HG03442 (cell line): ENCODE data around the gene MYRF.

ENCODE experiments used
- ATAC-seq: cut with Tn5 transposase; IDR thresholded peaks from one replicate; pipeline ENCODE4 v1.9.1; 2021; ENCODE audit warnings: mild to moderate bottlenecking, moderate library complexity; ENCODE audit not compliant: unreplicated experiment

MYRF gene

GRCh38 chr11:61792310-61793082, 40.1 kb downstream of the MYRF start, which contains the start of the genes FEN1 and TMEM258:
FEN1 (plus strand) TSS chr11:61792911; CDS start chr11:61795362, 2,451 bp downstream.
TMEM258 (minus strand) TSS chr11:61792599; CDS start chr11:61792558, 41 bp downstream.
- ATAC-seq: peak; percentile 75

- ATAC-seq: no peak
Measured at GRCh38 chr11:61793083-61793828, 40.8 kb downstream of the MYRF start.

DNA sequence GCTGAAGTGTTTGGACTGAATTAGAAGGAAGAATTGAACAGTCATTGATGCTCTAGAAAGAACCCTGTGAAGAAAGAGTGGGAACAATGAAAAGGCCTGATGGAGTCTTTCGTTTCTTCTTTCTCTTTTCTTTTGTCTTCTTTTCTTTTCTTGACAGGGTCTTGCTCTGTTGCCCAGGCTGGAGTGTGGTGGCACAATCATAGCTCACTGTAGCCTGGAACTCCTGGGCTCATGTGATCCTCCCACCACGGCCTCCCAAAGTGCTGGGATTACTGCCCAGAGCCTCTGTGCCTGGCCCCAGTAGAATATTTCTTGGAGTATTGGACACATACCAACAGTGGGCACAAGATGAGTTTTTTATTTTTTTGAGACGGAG, 41.4 kb downstream of the MYRF start:
- no peak for ATAC-seq

DNA sequence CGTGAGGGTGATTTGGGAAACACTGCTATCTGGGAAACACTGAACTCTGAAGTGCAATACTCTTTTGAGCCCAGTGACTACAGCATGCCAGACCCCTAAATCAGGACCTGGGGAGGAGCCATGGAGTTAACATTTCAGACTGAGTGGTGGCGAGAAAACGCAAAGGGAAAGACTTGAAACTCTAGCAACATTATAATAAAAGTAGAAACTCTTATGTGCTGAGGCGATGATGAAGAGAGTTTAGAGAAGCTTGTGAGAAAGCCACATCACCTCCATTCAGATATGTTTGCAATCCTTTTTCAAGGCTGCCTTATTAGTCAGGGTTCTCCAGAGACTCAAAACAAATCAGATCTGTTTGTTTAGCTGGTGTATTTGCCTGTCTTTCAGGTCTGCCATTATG, 42.1 kb downstream of the MYRF start:
- ATAC-seq: no peak

DNA sequence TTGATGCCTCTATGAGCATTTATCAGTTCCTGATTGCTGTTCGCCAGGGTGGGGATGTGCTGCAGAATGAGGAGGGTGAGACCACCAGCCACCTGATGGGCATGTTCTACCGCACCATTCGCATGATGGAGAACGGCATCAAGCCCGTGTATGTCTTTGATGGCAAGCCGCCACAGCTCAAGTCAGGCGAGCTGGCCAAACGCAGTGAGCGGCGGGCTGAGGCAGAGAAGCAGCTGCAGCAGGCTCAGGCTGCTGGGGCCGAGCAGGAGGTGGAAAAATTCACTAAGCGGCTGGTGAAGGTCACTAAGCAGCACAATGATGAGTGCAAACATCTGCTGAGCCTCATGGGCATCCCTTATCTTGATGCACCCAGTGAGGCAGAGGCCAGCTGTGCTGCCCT, 43.0 kb downstream of the MYRF start:
- no peak for ATAC-seq

DNA sequence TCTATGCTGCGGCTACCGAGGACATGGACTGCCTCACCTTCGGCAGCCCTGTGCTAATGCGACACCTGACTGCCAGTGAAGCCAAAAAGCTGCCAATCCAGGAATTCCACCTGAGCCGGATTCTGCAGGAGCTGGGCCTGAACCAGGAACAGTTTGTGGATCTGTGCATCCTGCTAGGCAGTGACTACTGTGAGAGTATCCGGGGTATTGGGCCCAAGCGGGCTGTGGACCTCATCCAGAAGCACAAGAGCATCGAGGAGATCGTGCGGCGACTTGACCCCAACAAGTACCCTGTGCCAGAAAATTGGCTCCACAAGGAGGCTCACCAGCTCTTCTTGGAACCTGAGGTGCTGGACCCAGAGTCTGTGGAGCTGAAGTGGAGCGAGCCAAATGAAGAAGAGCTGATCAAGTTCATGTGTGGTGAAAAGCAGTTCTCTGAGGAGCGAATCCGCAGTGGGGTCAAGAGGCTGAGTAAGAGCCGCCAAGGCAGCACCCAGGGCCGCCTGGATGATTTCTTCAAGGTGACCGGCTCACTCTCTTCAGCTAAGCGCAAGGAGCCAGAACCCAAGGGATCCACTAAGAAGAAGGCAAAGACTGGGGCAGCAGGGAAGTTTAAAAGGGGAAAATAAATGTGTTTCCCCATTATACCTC, 43.6 kb downstream of the MYRF start:
- no peak for ATAC-seq

DNA sequence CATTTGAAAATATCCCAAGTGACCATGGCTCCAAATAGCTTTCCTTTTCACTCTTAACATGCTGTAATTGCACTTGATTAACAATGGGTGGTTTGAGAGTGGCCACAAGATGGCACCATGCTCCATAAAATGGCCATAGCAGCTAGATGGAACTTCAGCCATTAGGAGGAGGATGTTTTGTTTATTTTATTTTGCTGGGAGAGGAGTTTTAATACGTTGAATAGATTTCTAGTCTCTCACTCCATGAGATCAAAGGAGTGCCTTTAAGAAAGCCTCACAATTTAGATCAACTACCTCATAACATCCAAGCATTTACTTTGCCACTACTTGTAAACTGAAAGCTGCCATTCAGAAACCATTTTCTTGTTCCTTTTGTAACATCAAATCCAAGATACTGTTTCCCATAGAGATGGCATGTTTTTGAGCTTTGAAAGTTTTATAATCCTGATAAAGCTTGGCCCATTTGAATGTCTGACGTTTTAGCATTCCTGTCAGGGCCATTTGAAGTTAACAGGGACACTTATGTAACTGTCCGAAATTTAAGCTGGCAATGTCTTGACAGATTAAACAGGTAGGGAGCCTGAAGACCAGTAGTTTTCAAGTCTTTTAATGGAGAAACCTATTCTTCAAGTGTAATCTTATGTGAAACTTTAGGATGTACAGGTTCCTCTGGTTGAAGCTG, 45.0 kb downstream of the MYRF start:
- no peak for ATAC-seq

DNA sequence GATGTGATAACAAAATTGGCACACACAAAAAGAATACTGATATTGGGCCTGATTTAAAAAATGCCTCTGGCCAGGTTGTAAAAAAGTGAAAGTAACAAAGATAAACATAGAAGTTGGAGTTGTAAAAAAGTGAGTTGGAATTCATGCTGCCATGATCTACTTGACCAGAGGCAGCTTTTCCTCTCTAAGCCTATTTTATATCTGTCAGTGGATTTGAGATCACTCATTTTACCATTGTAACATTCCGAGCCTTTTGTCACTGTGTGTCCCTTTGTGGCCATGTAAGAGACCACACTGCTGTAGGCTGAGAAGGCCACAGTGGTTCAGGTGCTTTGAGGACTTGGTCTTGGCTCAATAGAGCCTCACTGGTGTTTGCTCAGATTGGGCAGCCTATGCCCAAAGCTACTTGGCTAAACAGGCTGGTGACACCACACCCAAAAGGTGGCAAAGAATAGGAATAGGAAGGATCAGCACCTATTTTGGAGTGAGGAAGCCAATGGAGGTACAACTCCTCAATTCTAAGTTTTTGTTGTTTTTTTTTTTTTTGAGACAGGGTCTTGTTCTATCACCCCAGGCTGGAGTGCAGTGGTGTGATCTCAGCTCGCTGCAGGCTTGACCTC, 47.3 kb downstream of the MYRF start:
- ATAC-seq: no peak

DNA sequence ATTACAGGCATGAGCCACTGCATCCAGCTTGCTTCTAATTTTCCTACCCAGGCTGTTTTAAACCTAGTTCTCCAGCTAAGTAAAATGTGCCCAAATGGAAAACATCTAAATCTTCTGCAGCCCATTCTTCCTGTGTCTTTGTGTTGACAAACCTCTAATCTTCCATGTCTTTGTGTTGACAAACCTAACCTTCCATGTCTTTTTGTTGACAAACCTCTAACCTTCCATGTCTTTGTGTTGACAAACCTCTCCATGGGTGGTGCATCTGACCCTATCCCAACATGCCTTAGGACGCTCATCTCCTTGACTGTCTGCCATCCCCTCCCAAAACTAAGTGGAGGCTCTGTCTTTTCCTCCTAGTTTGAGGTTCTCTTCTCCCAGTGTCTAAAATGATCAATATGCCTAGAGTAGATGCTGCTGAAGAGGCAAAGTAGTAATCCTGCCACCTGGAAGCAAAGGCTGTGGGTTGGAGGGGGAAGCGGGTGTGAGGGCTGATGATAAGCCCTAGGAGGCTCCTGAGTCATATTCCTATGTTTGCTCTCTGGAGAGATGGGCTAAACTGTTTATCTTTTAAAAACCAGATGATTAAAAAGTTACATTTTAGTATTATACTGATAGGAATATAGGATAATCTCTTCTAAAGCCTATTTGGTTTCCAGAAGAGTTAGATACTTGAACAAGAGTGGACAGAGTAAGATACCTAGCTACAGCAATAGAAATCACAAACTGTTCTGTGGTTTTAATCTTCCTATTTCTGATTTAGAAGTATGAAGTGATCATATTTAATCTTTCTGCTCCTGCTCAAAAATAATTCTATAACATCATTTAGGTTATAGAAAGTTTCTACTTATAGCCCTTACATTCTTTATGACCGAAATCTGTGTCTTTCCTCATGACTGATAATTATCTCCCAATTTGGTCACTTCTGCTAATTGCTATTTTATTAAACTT, 48.2 kb downstream of the MYRF start:
- no peak for ATAC-seq

DNA sequence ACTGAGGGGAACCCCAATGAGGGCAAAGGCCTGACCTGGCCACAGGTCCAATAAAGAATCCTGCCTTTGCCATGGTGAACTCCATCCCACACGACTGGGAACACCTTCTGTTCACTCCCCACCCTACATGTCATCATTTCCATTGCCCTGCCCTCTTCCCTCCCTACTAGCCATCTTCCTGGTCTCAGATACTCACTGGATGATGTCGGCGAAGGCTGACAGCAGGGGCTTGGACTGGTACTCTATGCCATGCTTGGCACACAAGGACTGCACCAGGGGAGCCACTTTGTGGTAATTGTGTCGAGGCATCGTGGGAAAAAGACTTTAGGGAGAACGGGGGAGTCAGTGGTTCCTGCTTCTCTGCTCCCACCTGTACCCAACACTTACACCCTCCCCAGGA, 50.2 kb downstream of the MYRF start:
- ATAC-seq: no peak

GRCh38 chr11:61803889-61804647, 51.6 kb downstream of the MYRF start:
- no peak for ATAC-seq

DNA sequence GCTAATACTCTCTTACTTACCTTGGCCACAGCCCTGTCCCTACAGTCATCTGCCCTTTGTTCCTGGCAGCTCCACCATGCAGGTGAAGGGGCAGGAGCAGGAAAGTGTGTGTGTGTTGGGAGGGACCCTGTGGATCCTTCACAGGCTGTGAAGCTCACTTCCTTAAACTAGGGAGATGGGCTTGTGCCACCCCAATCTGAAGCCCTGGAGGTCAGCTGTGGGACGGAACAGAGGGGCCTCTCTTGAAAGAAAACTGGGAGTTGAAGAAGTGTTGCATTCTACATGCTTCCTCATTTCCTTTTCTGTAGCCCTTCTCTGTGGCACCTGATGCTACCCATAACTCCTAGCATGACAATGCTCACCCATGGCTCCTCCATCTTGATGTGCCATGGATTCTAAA, 52.7 kb downstream of the MYRF start:
- ATAC-seq: no peak

DNA sequence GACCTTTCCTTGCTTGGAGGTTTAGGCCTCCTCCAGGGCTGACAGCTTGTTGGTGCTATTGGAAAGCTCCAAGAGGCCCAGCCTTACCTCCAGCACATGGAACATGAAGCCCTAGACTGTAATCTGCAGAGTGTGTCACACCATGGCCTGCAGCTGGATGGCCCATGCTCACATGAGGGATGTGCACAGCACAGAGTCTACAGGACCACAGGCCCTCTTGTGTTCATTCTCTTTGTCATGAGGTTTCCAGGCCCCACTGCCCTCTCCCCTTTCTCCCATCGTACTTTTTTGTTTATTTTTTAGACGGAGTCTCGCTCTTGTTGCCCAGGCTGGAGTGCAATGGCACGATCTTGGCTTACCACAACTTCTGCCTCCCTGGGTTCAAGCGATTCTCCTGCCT, 54.3 kb downstream of the MYRF start:
- no peak for ATAC-seq

GRCh38 chr11:61810671-61811175, 58.3 kb downstream of the MYRF start:
- no peak for ATAC-seq

GRCh38 chr11:61811831-61812230, 59.4 kb downstream of the MYRF start:
- ATAC-seq: no peak

- no peak for ATAC-seq
Measured at GRCh38 chr11:61812736-61813411, 60.4 kb downstream of the MYRF start.

DNA sequence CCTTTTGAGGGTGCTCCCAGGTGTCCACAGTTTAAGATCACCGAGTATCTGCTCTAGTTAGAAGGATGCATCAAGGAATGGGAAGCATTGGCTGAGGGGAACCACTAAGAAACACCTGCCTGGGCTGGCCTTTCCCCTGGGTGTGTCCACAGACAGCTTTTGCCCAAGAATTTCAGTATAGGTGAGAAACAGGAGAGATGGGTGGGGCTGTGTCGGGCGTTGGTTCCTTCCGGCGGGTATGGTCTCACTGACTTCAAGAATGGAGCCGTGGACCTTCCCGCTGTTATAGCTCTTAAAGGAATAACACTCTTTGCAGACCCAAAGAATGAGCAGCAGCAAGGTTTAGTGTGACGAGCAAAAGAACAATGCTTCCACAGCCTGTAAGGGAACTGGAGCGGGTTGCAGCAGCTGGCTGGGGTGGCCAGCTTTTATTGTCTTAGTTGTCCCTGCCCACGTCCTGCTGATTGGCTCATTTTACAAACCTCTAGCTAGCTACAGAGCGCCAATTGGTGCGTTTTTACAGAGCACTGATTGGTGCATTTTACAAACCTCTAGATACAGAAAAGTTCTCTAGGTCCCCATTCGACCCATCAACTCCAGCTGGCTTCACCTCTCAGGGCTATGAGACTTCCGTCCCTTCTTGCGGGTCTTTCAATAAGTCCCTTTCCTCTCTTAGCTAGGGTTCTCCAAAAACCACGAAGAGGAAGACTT, 62.0 kb downstream of the MYRF start:
- no peak for ATAC-seq
